Fibroblast of villous mesenchyme (primary cell): ENCODE data around the gene NDUFS6. TPM values are rescaled to one million over a fixed set of nuclear protein-coding genes. Genes with fewer than 3 reads are reported as not detected.

ENCODE experiments used
- DNase-seq: peaks from one replicate; pipeline ENCODE4 v3.0.0-alpha.2; 2010; ENCODE audit warnings: low read depth
- H3K4me3 ChIP-seq: 2 replicates; pipeline ENCODE4 v1.5.1; 2011; ENCODE audit warnings: low read depth, mild to moderate bottlenecking, low read length
- CTCF ChIP-seq: IDR thresholded peaks from 2 replicates; pipeline ENCODE4 v1.5.1; 2012; ENCODE audit warnings: low read depth, mild to moderate bottlenecking, low read length; ENCODE audit not compliant: insufficient read depth
- total RNA-seq: library from RNA; depleted of rRNA; stranded (reverse); fragments of >200 nt; gene quantifications from 2 replicates; pipeline ENCODE4 v1.2.3, GENCODE V29; 2012

Gene NDUFS6
- total RNA-seq, 1 donor, result 22.9 TPM

- no peak for TF ChIP-seq CTCF
- DNase-seq, result no peak
- H3K4me3 ChIP-seq, result no peak overlapping the region
These were observed 18.6 kb upstream of the NDUFS6 start for GRCh38 chr5:1782385-1783215.

GRCh38 chr5:1783216-1783554 is 18.0 kb upstream of the NDUFS6 start:
- no peak overlapping the region for H3K4me3 ChIP-seq
- no peak for DNase-seq
- no peak for TF ChIP-seq CTCF

GRCh38 chr5:1784197-1785050 is 16.8 kb upstream of the NDUFS6 start:
- no peak for TF ChIP-seq CTCF
- DNase-seq, result no peak

GRCh38 chr5:1785062-1785461 is 16.1 kb upstream of the NDUFS6 start:
- H3K4me3 ChIP-seq, result no peak overlapping the region
- no peak for DNase-seq
- TF ChIP-seq CTCF, result no peak

More at GRCh38 chr5:1784197-1785050, 16.8 kb upstream of the NDUFS6 start:
- no peak overlapping the region for H3K4me3 ChIP-seq

- no peak overlapping the region for H3K4me3 ChIP-seq
- no peak for TF ChIP-seq CTCF
- no peak for DNase-seq
These were observed 15.2 kb upstream of the NDUFS6 start for GRCh38 chr5:1785984-1786383.

GRCh38 chr5:1786621-1787471 is 14.4 kb upstream of the NDUFS6 start:
- no peak for TF ChIP-seq CTCF
- H3K4me3 ChIP-seq, result no peak overlapping the region
- DNase-seq, result no peak
